ENCODE data around the gene CARS2. TPM values are rescaled to one million over a fixed set of nuclear protein-coding genes. Genes with fewer than 3 reads are reported as not detected.
"Not testable (repeated sequence)": the region's sequence is repeated elsewhere in the genome, so short reads cannot be mapped to it uniquely, and the experiment has no call there.

CARS2 gene
- polyA plus RNA-seq, 1 donor (not counting 4 experiments of a cell fraction or from before 2014, with no cell fraction given) = 90.0 TPM

DNA sequence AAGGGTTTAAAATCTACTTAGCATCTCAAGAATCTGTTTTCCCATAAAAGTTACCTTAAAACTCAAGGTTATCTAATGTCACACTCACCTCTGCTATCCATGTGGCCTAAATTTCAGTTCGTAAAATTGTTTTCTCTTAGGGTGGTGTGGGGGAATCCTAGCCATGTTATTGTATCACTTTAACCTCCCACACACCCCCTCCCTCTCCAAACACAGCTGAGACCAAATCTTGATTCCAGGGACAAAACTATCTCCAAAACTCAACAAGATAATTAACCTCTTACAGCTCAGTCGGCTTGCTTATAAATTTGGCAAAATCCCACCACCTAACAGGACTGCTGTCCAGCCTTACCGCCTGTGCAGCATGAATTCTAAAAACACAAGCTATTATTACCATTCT is 3.8 kb downstream of the CARS2 start:
- no peak overlapping the region for H3K4me3 ChIP-seq (ENCODE audit: control insufficient read depth in 2 of 3, extremely low read depth in 1 of 3, insufficient read depth in 2 of 3, low read depth in 1 of 3, low read length in 3 of 3)
- H2AFZ ChIP-seq (ENCODE audit: control insufficient read depth, low read length) = no peak overlapping the region
- no peak for FAIRE-seq
- no peak overlapping the region for H3K27ac ChIP-seq (ENCODE audit: control insufficient read depth, insufficient read depth, low read length)
- peaks cover 18% of the 10 kb centered on the region for H3K4me1 ChIP-seq (ENCODE audit: control insufficient read depth, extremely low read depth, insufficient read depth, low read length)
- TF ChIP-seq, protein P1, sequence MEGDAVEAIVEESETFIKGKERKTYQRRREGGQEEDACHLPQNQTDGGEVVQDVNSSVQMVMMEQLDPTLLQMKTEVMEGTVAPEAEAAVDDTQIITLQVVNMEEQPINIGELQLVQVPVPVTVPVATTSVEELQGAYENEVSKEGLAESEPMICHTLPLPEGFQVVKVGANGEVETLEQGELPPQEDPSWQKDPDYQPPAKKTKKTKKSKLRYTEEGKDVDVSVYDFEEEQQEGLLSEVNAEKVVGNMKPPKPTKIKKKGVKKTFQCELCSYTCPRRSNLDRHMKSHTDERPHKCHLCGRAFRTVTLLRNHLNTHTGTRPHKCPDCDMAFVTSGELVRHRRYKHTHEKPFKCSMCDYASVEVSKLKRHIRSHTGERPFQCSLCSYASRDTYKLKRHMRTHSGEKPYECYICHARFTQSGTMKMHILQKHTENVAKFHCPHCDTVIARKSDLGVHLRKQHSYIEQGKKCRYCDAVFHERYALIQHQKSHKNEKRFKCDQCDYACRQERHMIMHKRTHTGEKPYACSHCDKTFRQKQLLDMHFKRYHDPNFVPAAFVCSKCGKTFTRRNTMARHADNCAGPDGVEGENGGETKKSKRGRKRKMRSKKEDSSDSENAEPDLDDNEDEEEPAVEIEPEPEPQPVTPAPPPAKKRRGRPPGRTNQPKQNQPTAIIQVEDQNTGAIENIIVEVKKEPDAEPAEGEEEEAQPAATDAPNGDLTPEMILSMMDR (optimal IDR thresholded peaks at IDR 0.05 in 1 of 3, IDR thresholded peaks at IDR 0.05 in 1 of 3, conservative IDR thresholded peaks at IDR 0.05 in 1 of 3; ENCODE audit: extremely low read depth in 1 of 3, insufficient read depth in 2 of 3, low read length in 3 of 3) = no peak
- no peak for TF ChIP-seq EZH2 (IDR thresholded peaks at IDR 0.05; ENCODE audit: low read length)
- H3K27me3 ChIP-seq (ENCODE audit: control insufficient read depth, extremely low read depth, insufficient read depth, low read length) = no peaks in the 10 kb centered on the region
- no peak overlapping the region for H3K9ac ChIP-seq (ENCODE audit: control insufficient read depth, extremely low read depth, insufficient read depth, low read length)
- peaks cover 52% of the 10 kb centered on the region for H3K79me2 ChIP-seq (ENCODE audit: control insufficient read depth, insufficient read depth, low read length)
- no peaks in the 10 kb centered on the region for H3K9me3 ChIP-seq (ENCODE audit: control insufficient read depth, low read depth, low read length)
- no peak for DNase-seq (ENCODE audit: low read depth, low spot score)
- H3K9me1 ChIP-seq (ENCODE audit: control insufficient read depth, extremely low read depth, insufficient read depth, low read length) = peaks cover 8% of the 10 kb centered on the region
- peaks cover 23 to 39% of the 10 kb centered on the region in 2 experiments for H3K36me3 ChIP-seq (ENCODE audit: control insufficient read depth in 2 of 2, extremely low read depth in 1 of 2, insufficient read depth in 2 of 2, low read length in 2 of 2)
- no peak overlapping the region for H3K4me2 ChIP-seq (ENCODE audit: control insufficient read depth, extremely low read depth, insufficient read depth, low read depth, low read length)
- H4K20me1 ChIP-seq (ENCODE audit: control insufficient read depth, extremely low read depth, insufficient read depth, low read length) = no peaks in the 10 kb centered on the region
- dilution Hi-C loops (cut with MboI; ENCODE audit: extremely low pct_ligation_motif_present, low sequenced_read_pairs) = no loop called here

DNA sequence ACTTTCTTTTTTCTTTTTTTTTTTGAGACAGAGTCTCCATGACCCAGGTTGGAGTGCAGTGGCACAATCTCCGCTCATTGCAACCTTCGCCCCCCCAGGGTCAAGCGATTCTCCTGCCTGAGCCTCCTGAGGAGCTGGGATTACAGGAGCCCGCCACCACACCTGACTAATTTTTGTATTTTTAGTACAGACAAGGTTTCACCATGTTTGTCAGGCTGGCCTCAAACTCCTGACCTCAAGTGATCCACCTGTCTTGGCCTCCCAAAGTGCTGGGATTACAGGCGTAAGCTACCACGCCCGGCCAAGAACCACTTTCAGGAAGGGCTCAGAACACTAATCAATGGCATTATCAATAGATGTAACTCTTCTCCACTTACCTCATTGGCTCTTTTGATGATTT is 4.9 kb downstream of the CARS2 start:
- H3K9me1 ChIP-seq (ENCODE audit: control insufficient read depth, extremely low read depth, insufficient read depth, low read length); H3K9me3 ChIP-seq (ENCODE audit: control insufficient read depth, low read depth, low read length); H3K27ac ChIP-seq (ENCODE audit: control insufficient read depth, insufficient read depth, low read length); H4K20me1 ChIP-seq (ENCODE audit: control insufficient read depth, extremely low read depth, insufficient read depth, low read length); H3K27me3 ChIP-seq (ENCODE audit: control insufficient read depth, extremely low read depth, insufficient read depth, low read length); H3K4me3 ChIP-seq (ENCODE audit: control insufficient read depth in 2 of 3, extremely low read depth in 1 of 3, insufficient read depth in 2 of 3, low read depth in 1 of 3, low read length in 3 of 3); dilution Hi-C loops (cut with MboI; ENCODE audit: extremely low pct_ligation_motif_present, low sequenced_read_pairs); H3K9ac ChIP-seq (ENCODE audit: control insufficient read depth, extremely low read depth, insufficient read depth, low read length); DNase-seq (ENCODE audit: low read depth, low spot score); H3K4me2 ChIP-seq (ENCODE audit: control insufficient read depth, extremely low read depth, insufficient read depth, low read depth, low read length); H2AFZ ChIP-seq (ENCODE audit: control insufficient read depth, low read length); FAIRE-seq: not testable (repeated sequence)
- Histone ChIP-seq H3K36me3 (ENCODE audit: control insufficient read depth in 2 of 2, extremely low read depth in 1 of 2, insufficient read depth in 2 of 2, low read length in 2 of 2) (peaks cover 28 to 44% of the 10 kb centered on the region in 2 experiments), H3K4me1 (ENCODE audit: control insufficient read depth, extremely low read depth, insufficient read depth, low read length) (peaks cover 11% of the 10 kb centered on the region), H3K79me2 (ENCODE audit: control insufficient read depth, insufficient read depth, low read length) (peaks cover 54% of the 10 kb centered on the region)

DNA sequence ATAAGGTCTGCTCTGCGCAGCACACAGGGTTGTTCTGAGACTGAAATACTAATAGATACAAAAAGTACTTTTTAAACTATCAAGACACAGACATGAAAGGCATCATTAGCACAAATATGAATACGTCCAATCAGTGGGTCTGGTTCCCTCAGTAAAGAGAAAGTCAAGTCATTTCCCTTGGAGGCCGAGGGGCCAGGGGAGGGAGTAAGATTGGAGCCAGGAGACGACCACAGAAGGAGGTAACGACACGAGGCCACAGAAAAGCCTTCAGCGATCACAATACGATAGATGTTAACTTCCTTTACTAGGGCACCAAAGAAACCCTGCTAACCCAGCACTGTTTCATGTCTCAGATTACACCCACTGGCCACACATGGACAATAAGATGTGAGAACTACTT is 5.3 kb downstream of the CARS2 start:
- Histone ChIP-seq H3K36me3 (ENCODE audit: control insufficient read depth in 2 of 2, extremely low read depth in 1 of 2, insufficient read depth in 2 of 2, low read length in 2 of 2) (peaks cover 28 to 44% of the 10 kb centered on the region in 2 experiments), H3K27me3 (ENCODE audit: control insufficient read depth, extremely low read depth, insufficient read depth, low read length) (no peaks in the 10 kb centered on the region), H3K4me2 (ENCODE audit: control insufficient read depth, extremely low read depth, insufficient read depth, low read depth, low read length) (no peak overlapping the region), H4K20me1 (ENCODE audit: control insufficient read depth, extremely low read depth, insufficient read depth, low read length) (no peaks in the 10 kb centered on the region), H3K4me3 (ENCODE audit: control insufficient read depth in 2 of 3, extremely low read depth in 1 of 3, insufficient read depth in 2 of 3, low read depth in 1 of 3, low read length in 3 of 3) (no peak overlapping the region), H2AFZ (ENCODE audit: control insufficient read depth, low read length) (no peak overlapping the region), H3K9ac (ENCODE audit: control insufficient read depth, extremely low read depth, insufficient read depth, low read length) (no peak overlapping the region), H3K9me1 (ENCODE audit: control insufficient read depth, extremely low read depth, insufficient read depth, low read length) (peaks cover 6% of the 10 kb centered on the region), H3K79me2 (ENCODE audit: control insufficient read depth, insufficient read depth, low read length) (peaks cover 53% of the 10 kb centered on the region), H3K27ac (ENCODE audit: control insufficient read depth, insufficient read depth, low read length) (no peak overlapping the region), H3K9me3 (ENCODE audit: control insufficient read depth, low read depth, low read length) (no peaks in the 10 kb centered on the region), H3K4me1 (ENCODE audit: control insufficient read depth, extremely low read depth, insufficient read depth, low read length) (peaks cover 11% of the 10 kb centered on the region)
- TF ChIP-seq, protein P1 (optimal IDR thresholded peaks at IDR 0.05 in 1 of 3, IDR thresholded peaks at IDR 0.05 in 1 of 3, conservative IDR thresholded peaks at IDR 0.05 in 1 of 3; ENCODE audit: extremely low read depth in 1 of 3, insufficient read depth in 2 of 3, low read length in 3 of 3) = no peak
- TF ChIP-seq EZH2 (IDR thresholded peaks at IDR 0.05; ENCODE audit: low read length) = no peak
- DNase-seq (ENCODE audit: low read depth, low spot score) = no peak
- no peak for FAIRE-seq
- dilution Hi-C loops (cut with MboI; ENCODE audit: extremely low pct_ligation_motif_present, low sequenced_read_pairs) = no loop called here
